Epithelial cell of proximal tubule (primary cell): ENCODE results near the gene UBXN1. TPM values are rescaled to one million over a fixed set of nuclear protein-coding genes. Genes with fewer than 3 reads are reported as not detected.

ENCODE experiments used
- DNase-seq: peaks from one replicate; pipeline ENCODE4 v3.0.0-alpha.2; 2011; ENCODE audit warnings: low read depth
- H3K4me3 ChIP-seq: 2 replicates; pipeline ENCODE4 v1.5.1; 2011; ENCODE audit warnings: low read depth, mild to moderate bottlenecking, low read length
- CTCF ChIP-seq: conservative IDR thresholded peaks from 2 replicates; pipeline ENCODE4 v1.5.1; 2012; ENCODE audit warnings: low read depth, mild to moderate bottlenecking, low read length
- total RNA-seq: library from RNA; depleted of rRNA; stranded (reverse); fragments of >200 nt; gene quantifications from 2 replicates; pipeline ENCODE4 v1.2.3, GENCODE V29; 2015

UBXN1 gene
- total RNA-seq, 1 donor from 2014 or later = 235 TPM

GRCh38 chr11:62648967-62649364 lies 29.9 kb downstream of the UBXN1 start:
- TF ChIP-seq CTCF = no peak
- H3K4me3 ChIP-seq = no peak overlapping the region
- no peak for DNase-seq

GRCh38 chr11:62648185-62648966 lies 30.5 kb downstream of the UBXN1 start:
- no peak for DNase-seq
- no peak overlapping the region for H3K4me3 ChIP-seq
- no peak for TF ChIP-seq CTCF

GRCh38 chr11:62647609-62648005 lies 31.3 kb downstream of the UBXN1 start:
- no peak for DNase-seq
- TF ChIP-seq CTCF = no peak
- H3K4me3 ChIP-seq = no peak overlapping the region

GRCh38 chr11:62646825-62647608 lies 31.9 kb downstream of the UBXN1 start:
- no peak for TF ChIP-seq CTCF
- H3K4me3 ChIP-seq = peak overlapping the region; percentile 99
- no peak for DNase-seq

GRCh38 chr11:62645946-62646824 lies 32.7 kb downstream of the UBXN1 start, which contains the start of gene GANAB:
Gene GANAB, minus strand, starts transcription at chr11:62646613. Its CDS starts 14 bp downstream, at chr11:62646599.
- DNase-seq = peak; percentile 64
- peak within 1 kb of the TSS; percentile 99 for H3K4me3 ChIP-seq
- TF ChIP-seq CTCF = no peak

GRCh38 chr11:62645671-62645945 lies 33.3 kb downstream of the UBXN1 start:
- peak overlapping the region; percentile 99 for H3K4me3 ChIP-seq
- DNase-seq = no peak
- no peak for TF ChIP-seq CTCF
